Lung microvascular endothelial cell (primary cell): ENCODE results near the gene FTL. TPM values are rescaled to one million over a fixed set of nuclear protein-coding genes. Genes with fewer than 3 reads are reported as not detected.

ENCODE experiments used
- total RNA-seq: library from RNA; depleted of rRNA; stranded (reverse); fragments of >200 nt; gene quantifications from 2 replicates; pipeline ENCODE4 v1.2.1, GENCODE V29; 2014

FTL gene
- total RNA-seq, 1 donor from 2014 or later, result 928 TPM

Other genes starting within 250 kb of the FTL start
- gene MAMSTR, start 245.6 kb upstream of the FTL start, total RNA-seq, result under 0.01 and 0.22 TPM in 2 replicates
- 51.4 and 74.0 TPM in 2 replicates for gene RASIP1, start 224.7 kb upstream of the FTL start, total RNA-seq
- 0.20 and 0.22 TPM in 2 replicates for gene IZUMO1, start 218.4 kb upstream of the FTL start, total RNA-seq
- gene FUT1, start 212.7 kb upstream of the FTL start, total RNA-seq, result 4.8 and 8.3 TPM in 2 replicates
- under 0.01 TPM in 1 of 2 replicates, not detected in the other for gene FGF21, start 209.8 kb upstream of the FTL start, total RNA-seq
- 26.2 and 28.3 TPM in 2 replicates for gene BCAT2, start 154.3 kb upstream of the FTL start, total RNA-seq
- gene HSD17B14, start 128.8 kb upstream of the FTL start, total RNA-seq, result 0.60 and 2.6 TPM in 2 replicates
- 2.4 and 7.1 TPM in 2 replicates for gene PLEKHA4, start 96.7 kb upstream of the FTL start, total RNA-seq
- 21.6 and 63.9 TPM in 2 replicates for gene PPP1R15A, start 92.9 kb upstream of the FTL start, total RNA-seq
- gene TULP2, start 66.6 kb upstream of the FTL start, total RNA-seq, result under 0.01 TPM in 2 replicates
- gene NUCB1, start 65.0 kb upstream of the FTL start, total RNA-seq, result 118 and 160 TPM in 2 replicates
- gene DHDH, start 31.6 kb upstream of the FTL start, total RNA-seq, result under 0.01 TPM in 1 of 2 replicates, not detected in the other
- gene BAX, start 10.4 kb upstream of the FTL start, total RNA-seq, result 96.8 and 101 TPM in 2 replicates
- 11.1 and 14.8 TPM in 2 replicates for gene GYS1, start 28.0 kb downstream of the FTL start, total RNA-seq
- 113 and 138 TPM in 2 replicates for gene RUVBL2, start 28.6 kb downstream of the FTL start, total RNA-seq
- gene LHB, start 51.8 kb downstream of the FTL start, total RNA-seq, result not detected in 2 replicates
- not detected in 2 replicates for gene CGB3, start 59.0 kb downstream of the FTL start, total RNA-seq
- gene CGB2, start 66.6 kb downstream of the FTL start, total RNA-seq, result not detected in 2 replicates
- gene CGB1, start 71.6 kb downstream of the FTL start, total RNA-seq, result not detected in 2 replicates
- not detected in 2 replicates for gene CGB5, start 78.5 kb downstream of the FTL start, total RNA-seq
- not detected in 2 replicates for gene CGB8, start 83.8 kb downstream of the FTL start, total RNA-seq
- 0.22 TPM in 1 of 2 replicates, not detected in the other for gene CGB7, start 92.4 kb downstream of the FTL start, total RNA-seq
- gene NTF4, start 99.5 kb downstream of the FTL start, total RNA-seq, result not detected in 2 replicates
- not detected in 2 replicates for gene KCNA7, start 107.4 kb downstream of the FTL start, total RNA-seq
- 132 and 137 TPM in 2 replicates for gene SNRNP70, start 120.1 kb downstream of the FTL start, total RNA-seq
- 1.6 and 2.2 TPM in 2 replicates for gene LIN7B, start 149.1 kb downstream of the FTL start, total RNA-seq
- 0.22 and 0.40 TPM in 2 replicates for gene C19orf73, start 153.8 kb downstream of the FTL start, total RNA-seq
- 1.6 and 2.8 TPM in 2 replicates for gene PPFIA3, start 154.2 kb downstream of the FTL start, total RNA-seq
- not detected in 2 replicates for gene HRC, start 190.1 kb downstream of the FTL start, total RNA-seq
- gene TRPM4, start 192.5 kb downstream of the FTL start, total RNA-seq, result 9.5 and 10.7 TPM in 2 replicates